Measurements from ENCODE around the gene NAPEPLD. TPM values are rescaled to one million over a fixed set of nuclear protein-coding genes. Genes with fewer than 3 reads are reported as not detected.
"Not testable (repeated sequence)": the region's sequence is repeated elsewhere in the genome, so short reads cannot be mapped to it uniquely, and the experiment has no call there.

Gene NAPEPLD
- polyA plus RNA-seq, 1 donor: 14.5 TPM

GRCh38 chr7:103106005-103106702 lies 42.7 kb downstream of the NAPEPLD start:
- no peak for DNase-seq

GRCh38 chr7:103101543-103101942 lies 47.4 kb downstream of the NAPEPLD start:
- no peak for DNase-seq

GRCh38 chr7:103100348-103100747 lies 48.6 kb downstream of the NAPEPLD start:
- no peak for DNase-seq

- no peak for DNase-seq
These were observed 51.9 kb downstream of the NAPEPLD start for GRCh38 chr7:103097041-103097440.

- DNase-seq: not testable (repeated sequence)
These were observed 53.3 kb downstream of the NAPEPLD start for GRCh38 chr7:103095558-103095957.

GRCh38 chr7:103094102-103094501 lies 54.8 kb downstream of the NAPEPLD start:
- DNase-seq: no peak

- no peak for DNase-seq
These were observed 55.5 kb downstream of the NAPEPLD start for GRCh38 chr7:103093429-103093828.

- not testable (repeated sequence) for DNase-seq
These were observed 56.6 kb downstream of the NAPEPLD start for GRCh38 chr7:103092321-103092720.

GRCh38 chr7:103083210-103083609 lies 65.7 kb downstream of the NAPEPLD start:
- DNase-seq: no peak

- no peak for DNase-seq
These were observed 66.4 kb downstream of the NAPEPLD start for GRCh38 chr7:103082497-103082896.

- no peak for DNase-seq
These were observed 68.0 kb downstream of the NAPEPLD start for GRCh38 chr7:103080923-103081322.

- DNase-seq: no peak
These were observed 69.1 kb downstream of the NAPEPLD start for GRCh38 chr7:103079836-103080235.

GRCh38 chr7:103078226-103078625 lies 70.7 kb downstream of the NAPEPLD start:
- not testable (repeated sequence) for DNase-seq

GRCh38 chr7:103077318-103077717 lies 71.6 kb downstream of the NAPEPLD start:
- DNase-seq: no peak

GRCh38 chr7:103076764-103077163 lies 72.1 kb downstream of the NAPEPLD start:
- DNase-seq: no peak

- peak; percentile 54 for DNase-seq
These were observed 73.5 kb downstream of the NAPEPLD start for GRCh38 chr7:103075337-103075918.

GRCh38 chr7:103074519-103075336 lies 74.2 kb downstream of the NAPEPLD start, which contains the start of the genes ARMC10 and FBXL13:
ARMC10 (plus strand) TSS chr7:103075140; CDS start chr7:103075273, 133 bp downstream.
FBXL13 (minus strand) TSS chr7:103074796.
- DNase-seq: peak; percentile 94

- DNase-seq: peak; percentile 16
These were observed 74.8 kb downstream of the NAPEPLD start for GRCh38 chr7:103073989-103074518.

GRCh38 chr7:103071000-103071399 lies 77.9 kb downstream of the NAPEPLD start:
- DNase-seq: no peak

- no peak for DNase-seq
These were observed 80.2 kb downstream of the NAPEPLD start for GRCh38 chr7:103068414-103069403.

- no peak for DNase-seq
These were observed 83.2 kb downstream of the NAPEPLD start for GRCh38 chr7:103065667-103066066.

- no peak for DNase-seq
These were observed 85.0 kb downstream of the NAPEPLD start for GRCh38 chr7:103063895-103064294.

Data from hindlimb muscle (tissue), 1 donor.